GM12878 (cell line): ENCODE data around the gene TFCP2. TPM values are rescaled to one million over a fixed set of nuclear protein-coding genes. Genes with fewer than 3 reads are reported as not detected.

Experiments
- ATAC-seq: fragments of 200-7000 bp; cut with Tn5 transposase; 3 replicates; pipeline ENCODE4 v1.9.1; 2020; ENCODE audit warnings: mild to moderate bottlenecking, moderate library complexity
- BruUV-seq: library from RNA; stranded (reverse); fragments of 400-500 nt; replicated peaks from 2 replicates; lab custom pipeline; 2021; lab: Mats Ljungman, UMichigan
- CTCF ChIA-PET: fragments of 300-600 bp; sonication (Branson Sonifier 250); formaldehyde crosslinking; extraction: SDS; loops from one replicate; lab custom pipeline; 2021; ENCODE audit warnings: inconsistent platforms; lab: Yijun Ruan, JAX
- POLR2A ChIA-PET: fragments of 350-600 bp; formaldehyde crosslinking; extraction: SDS; loops from one replicate; lab custom pipeline; 2021; ENCODE audit warnings: inconsistent platforms; lab: Charles Lee
- RAD21 ChIA-PET: fragments of 300-600 bp; sonication (Branson Sonifier 250); formaldehyde crosslinking; loops from one replicate; lab custom pipeline; 2023; ENCODE audit warnings: antibody characterized with exemption; ENCODE audit not compliant: unreplicated experiment; lab: Charles Lee
- SMC1A ChIA-PET: fragments of 300-600 bp; sonication (Branson Sonifier 250); formaldehyde crosslinking; loops from one replicate; lab custom pipeline; 2023; ENCODE audit not compliant: unreplicated experiment, uncharacterized antibody; lab: Charles Lee
- DNase-seq: peaks from one replicate; pipeline ENCODE4 v3.0.0-alpha.2; 2011; ENCODE audit warnings: low read depth, low spot score
- FAIRE-seq: peaks from 3 replicates; lab custom pipeline; 2011; peaks lifted over from hg19 to GRCh38; lab: Jason Lieb, UNC
- H2AFZ ChIP-seq: 2 replicates; pipeline ENCODE4 v1.6.0; 2011; ENCODE audit warnings: low read depth, low read length, control low read depth; ENCODE audit not compliant: control insufficient read depth
- H3K27ac ChIP-seq: 2 replicates; pipeline ENCODE4 v1.5.1; 2011; ENCODE audit warnings: control low read depth; ENCODE audit not compliant: control insufficient read depth, insufficient read depth
- H3K27me3 ChIP-seq, 2 experiments: replicated peaks in 1 of 2; 2 replicates each; pipeline versions ENCODE4 v1.6.0 to v1.6.1; 2011; ENCODE audit warnings: low read length in 1 of 2; ENCODE audit not compliant: control insufficient read depth in 2 of 2, insufficient read depth in 2 of 2
- H3K36me3 ChIP-seq, 2 experiments: 2 replicates each; pipeline ENCODE4 v1.5.1; 2011; ENCODE audit warnings: low read length in 1 of 2; ENCODE audit not compliant: control insufficient read depth in 2 of 2, insufficient read depth in 2 of 2
- H3K4me1 ChIP-seq: 2 replicates; pipeline ENCODE4 v1.6.1; 2011; ENCODE audit warnings: mild to moderate bottlenecking, low read length, moderate library complexity, mixed read lengths; ENCODE audit not compliant: control insufficient read depth, insufficient read depth
- H3K4me2 ChIP-seq: 2 replicates; pipeline ENCODE4 v1.6.0; 2011; ENCODE audit warnings: control low read depth; ENCODE audit not compliant: control insufficient read depth, insufficient read depth
- H3K4me3 ChIP-seq: fragments of 200-600 bp; sonication (generic); 2 replicates; pipeline ENCODE4 v1.5.1; 2016
- H3K79me2 ChIP-seq: 2 replicates; pipeline ENCODE4 v1.6.0; 2011; ENCODE audit warnings: low read length; ENCODE audit not compliant: control insufficient read depth, insufficient read depth
- H3K9ac ChIP-seq: 2 replicates; pipeline ENCODE4 v1.8.0; 2011; ENCODE audit warnings: low read length, control low read depth, mixed read lengths; ENCODE audit not compliant: control insufficient read depth, insufficient read depth
- H3K9me3 ChIP-seq: replicated peaks from 3 replicates; pipeline ENCODE4 v1.5.1; 2011; ENCODE audit warnings: mild to moderate bottlenecking, low read length; ENCODE audit not compliant: control insufficient read depth, insufficient read depth
- H4K20me1 ChIP-seq: 2 replicates; pipeline ENCODE4 v1.6.0; 2011; ENCODE audit not compliant: control insufficient read depth, insufficient read depth
- BCL3 ChIP-seq: IDR thresholded peaks from 2 replicates; pipeline ENCODE4 v1.6.1; 2011; ENCODE audit warnings: borderline replicate concordance, low read depth, mild to moderate bottlenecking, moderate library complexity, low read length; ENCODE audit not compliant: insufficient read depth, poor library complexity, severe bottlenecking
- HDAC2 ChIP-seq: fragments of 200-600 bp; sonication (generic); IDR thresholded peaks from 2 replicates; pipeline ENCODE4 v1.6.1; 2017
- HDAC6 ChIP-seq: fragments of 200-600 bp; sonication (generic); IDR thresholded peaks from one replicate; pipeline ENCODE4 v1.8.0; 2017; ENCODE audit warnings: antibody characterized with exemption; ENCODE audit not compliant: unreplicated experiment
- JUND ChIP-seq: IDR thresholded peaks from 2 replicates; pipeline ENCODE4 v1.6.1; 2012; ENCODE audit warnings: low read depth, mild to moderate bottlenecking, low read length, improper control_type of control experiment, moderate library complexity
- NFXL1 ChIP-seq: fragments of 450-650 bp; IDR thresholded peaks from 2 replicates; pipeline ENCODE4 v1.6.1; 2017; ENCODE audit warnings: antibody characterized with exemption, mild to moderate bottlenecking, borderline replicate concordance
- PKNOX1 ChIP-seq: fragments of 450-650 bp; IDR thresholded peaks from 2 replicates; pipeline ENCODE4 v1.6.1; 2016; ENCODE audit warnings: mild to moderate bottlenecking
- RAD21 ChIP-seq: IDR thresholded peaks from 2 replicates; pipeline ENCODE4 v1.6.1; 2011; ENCODE audit warnings: mild to moderate bottlenecking, low read depth, low read length, moderate library complexity; ENCODE audit not compliant: insufficient read depth
- REST ChIP-seq: IDR thresholded peaks from 2 replicates; pipeline ENCODE4 v1.6.1; 2012; ENCODE audit warnings: mild to moderate bottlenecking, low read depth, low read length
- SIN3A ChIP-seq: IDR thresholded peaks from 2 replicates; pipeline ENCODE4 v1.6.1; 2012; ENCODE audit warnings: low read depth, low read length, improper control_type of control experiment
- SUPT20H ChIP-seq: IDR thresholded peaks from 2 replicates; pipeline ENCODE4 v1.6.1; 2011; ENCODE audit warnings: low read depth, mild to moderate bottlenecking, low read length, moderate library complexity, borderline replicate concordance; ENCODE audit not compliant: control insufficient read depth
- TCF12 ChIP-seq: IDR thresholded peaks from 2 replicates; pipeline ENCODE4 v1.6.1; 2011; ENCODE audit warnings: low read depth, mild to moderate bottlenecking, low read length
- ZNF592 ChIP-seq: fragments of 450-650 bp; IDR thresholded peaks from 2 replicates; pipeline ENCODE4 v1.6.1; 2017; ENCODE audit warnings: mild to moderate bottlenecking, moderate library complexity
- ZZZ3 ChIP-seq: IDR thresholded peaks from 2 replicates; pipeline ENCODE4 v1.6.1; 2011; ENCODE audit warnings: low read depth; ENCODE audit not compliant: control insufficient read depth, insufficient read length
- WGBS: methylation state at CpG from one replicate; pipeline ENCODE4 v1.1.6; 2016; ENCODE audit warnings: low lambda C conversion rate; ENCODE audit not compliant: insufficient replicate concordance, insufficient coverage; ENCODE audit errors: missing lambda C conversion rate; 5-methylcytosine and 5-hydroxymethylcytosine counted together
- in situ Hi-C: fragments of 300-500 bp; cut with MboI; formaldehyde crosslinking; loops from 9 replicates; pipeline ENCODE4 v1.14.3; 2018; ENCODE audit warnings: mixed read lengths
- intact Hi-C: fragments of 100-400 bp; cut with micrococcal nuclease; formaldehyde crosslinking; loops from one replicate; pipeline ENCODE4 v1.14.2; 2022; ENCODE audit not compliant: unreplicated experiment
- polyA plus RNA-seq, 11 experiments: library from polyadenylated mRNA; depleted of rRNA in 4 of 11; unstranded in 6 of 11; stranded (reverse) in 5 of 11; fragments of >200 nt; fragmentation: Nextera tagmentation in 4 of 11; fragmentation: Illumina TruSeq in 1 of 11; extraction: Ambion mirVana in 4 of 11; extraction: Trizol in 1 of 11; gene quantifications; 1 replicate in 1 of 11; 2 replicates in 10 of 11; pipeline versions ENCODE4 v1.2.1 to v1.2.3, GENCODE V29; 2011 to 2016; ENCODE audit warnings: inconsistent platforms in 2 of 11, missing spikeins in 2 of 11, low read depth in 1 of 11
- total RNA-seq, 4 experiments: library from RNA; depleted of rRNA in 3 of 4; stranded (reverse); fragments of >200 nt in 3 of 4; fragmentation: Illumina TruSeq in 1 of 4; extraction: Trizol in 1 of 4; gene quantifications; 2 replicates each; pipeline versions ENCODE4 v1.2.1 to v1.2.3, GENCODE V29; 2013 to 2021

The TFCP2 gene
- total and polyA plus RNA-seq, 10 of the 15 experiments (the other 5 are each of a cell fraction or from before 2014, with no cell fraction given) = 5.8 to 29.7 (median 14.2) TPM

GRCh38 chr12:51128919-51129318, 44.0 kb downstream of the TFCP2 start:
- no peak overlapping the region for H3K27ac ChIP-seq
- WGBS = 61% methylated on average over 3 of the region's 3 CpGs
- in situ Hi-C loops = no loop called here
- no peak for FAIRE-seq
- intact Hi-C loops = no loop called here
- H3K9ac ChIP-seq = no peak overlapping the region
- peaks cover 1% of the 10 kb centered on the region; the same call in 1 of the 2 replicates for H3K79me2 ChIP-seq
- H3K4me3 ChIP-seq = no peak overlapping the region
- SMC1A ChIA-PET = no interaction called here
- CTCF ChIA-PET = interaction anchor here (1.0 kb wide), 1 partner anchor 212 kb away, joined by 4 read pairs; no protein-coding TSS in a partner anchor
- no peak; the same call in 2 of the 3 replicates for ATAC-seq
- BruUV-seq = no TSS peak
- peaks cover 3 to 9% of the 10 kb centered on the region in 2 experiments; a peak in 3 of 4 replicates for H3K36me3 ChIP-seq
- POLR2A ChIA-PET = no interaction called here
- H2AFZ ChIP-seq = no peak overlapping the region
- H3K4me2 ChIP-seq = no peak overlapping the region
- H4K20me1 ChIP-seq = no peaks in the 10 kb centered on the region
- 0 out of 2 replicates have a peak, but pooled peaks cover 2% of the 10 kb centered on the region for H3K4me1 ChIP-seq
- H3K27me3 ChIP-seq = no peaks in the 10 kb centered on the region
- RAD21 ChIA-PET = no interaction called here
- no peaks in the 10 kb centered on the region for H3K9me3 ChIP-seq
- DNase-seq = no peak
- no peak for TF ChIP-seq REST
- TF ChIP-seq SUPT20H = no peak
- TF ChIP-seq JUND = no peak
- TF ChIP-seq SIN3A = no peak
- TF ChIP-seq PKNOX1 = no peak
- no peak for TF ChIP-seq BCL3
- no peak for TF ChIP-seq NFXL1
- no peak for TF ChIP-seq ZNF592
- TF ChIP-seq HDAC6 = no peak
- no peak for TF ChIP-seq RAD21
- no peak for TF ChIP-seq ZZZ3
- TF ChIP-seq HDAC2 = no peak
- no peak for TF ChIP-seq TCF12
